Measurements from ENCODE around the gene TPX2.
"Not testable (repeated sequence)": the region's sequence is repeated elsewhere in the genome, so short reads cannot be mapped to it uniquely, and the experiment has no call there.

The TPX2 gene

GRCh38 chr20:31820228-31820627, 81.1 kb downstream of the TPX2 start:
- H3K4me1 Mint-ChIP-seq: no peaks in the 10 kb centered on the region
- ATAC-seq: no peak

GRCh38 chr20:31821427-31821826, 82.3 kb downstream of the TPX2 start:
- Mint-ChIP-seq H3K27ac (no peak overlapping the region), H3K9me3 (no peaks in the 10 kb centered on the region), H3K36me3 (ENCODE audit: low read depth) (no peaks in the 10 kb centered on the region), H3K4me3 (no peak overlapping the region), H3K4me1 (no peaks in the 10 kb centered on the region), H3K27me3 (peaks cover 4% of the 10 kb centered on the region)
- DNase-seq (no peak), ATAC-seq (no peak)

More at GRCh38 chr20:31820228-31820627, 81.1 kb downstream of the TPX2 start:
- no peak overlapping the region for H3K27ac Mint-ChIP-seq
- H3K36me3 Mint-ChIP-seq (ENCODE audit: low read depth): no peaks in the 10 kb centered on the region
- no peak for DNase-seq
- peaks cover 4% of the 10 kb centered on the region for H3K27me3 Mint-ChIP-seq
- no peaks in the 10 kb centered on the region for H3K9me3 Mint-ChIP-seq
- H3K4me3 Mint-ChIP-seq: no peak overlapping the region

DNA sequence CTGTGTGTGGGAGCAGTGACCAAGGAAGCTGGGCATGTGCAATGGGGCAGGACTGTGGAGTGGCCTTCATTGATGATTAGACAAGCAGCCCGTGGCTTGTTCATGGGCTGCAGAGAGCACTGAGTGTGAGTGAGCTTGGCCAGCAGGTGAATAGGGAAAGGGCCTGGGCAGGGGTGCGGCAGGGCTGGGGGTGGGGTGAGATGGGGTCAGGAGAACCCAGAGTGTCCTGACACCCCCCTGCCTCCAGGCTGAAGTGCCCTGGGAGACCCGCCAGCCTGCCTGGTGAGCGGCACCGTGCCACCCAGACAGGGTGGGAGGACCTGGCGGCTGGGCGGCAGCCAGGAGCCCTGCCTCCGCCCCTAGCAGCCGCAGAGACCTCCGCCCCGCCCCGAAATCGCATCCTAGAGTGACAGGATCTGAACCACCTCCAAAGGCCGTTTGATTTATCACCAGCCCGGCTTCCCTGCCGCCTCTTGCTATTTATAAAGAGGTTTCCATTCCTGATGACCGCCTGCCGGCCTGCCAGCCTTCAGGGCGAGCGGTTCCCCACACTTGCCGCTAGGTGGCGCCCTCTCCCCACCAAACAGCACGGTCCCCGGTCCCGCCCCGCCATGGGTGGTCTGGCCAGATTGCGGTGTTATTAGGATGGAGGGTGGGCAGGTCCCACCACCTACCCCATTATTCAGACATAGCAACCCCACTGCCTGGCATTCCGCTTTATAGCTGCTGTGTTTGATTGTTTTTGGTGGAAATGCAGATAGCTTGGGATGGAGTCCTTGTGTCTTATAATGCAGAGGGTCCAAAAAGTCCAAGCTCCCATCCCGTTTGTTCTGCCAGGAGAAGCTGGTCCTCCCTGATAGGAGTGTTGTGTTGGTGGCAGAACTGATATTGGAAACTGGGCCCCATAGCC, 83.6 kb downstream of the TPX2 start:
- Mint-ChIP-seq H3K4me1 (no peaks in the 10 kb centered on the region), H3K36me3 (ENCODE audit: low read depth) (no peaks in the 10 kb centered on the region), H3K4me3 (no peak overlapping the region), H3K27me3 (peaks cover 4% of the 10 kb centered on the region), H3K27ac (no peak overlapping the region), H3K9me3 (no peaks in the 10 kb centered on the region)
- ATAC-seq (peak; percentile 76), DNase-seq (peak; percentile 83)

DNA sequence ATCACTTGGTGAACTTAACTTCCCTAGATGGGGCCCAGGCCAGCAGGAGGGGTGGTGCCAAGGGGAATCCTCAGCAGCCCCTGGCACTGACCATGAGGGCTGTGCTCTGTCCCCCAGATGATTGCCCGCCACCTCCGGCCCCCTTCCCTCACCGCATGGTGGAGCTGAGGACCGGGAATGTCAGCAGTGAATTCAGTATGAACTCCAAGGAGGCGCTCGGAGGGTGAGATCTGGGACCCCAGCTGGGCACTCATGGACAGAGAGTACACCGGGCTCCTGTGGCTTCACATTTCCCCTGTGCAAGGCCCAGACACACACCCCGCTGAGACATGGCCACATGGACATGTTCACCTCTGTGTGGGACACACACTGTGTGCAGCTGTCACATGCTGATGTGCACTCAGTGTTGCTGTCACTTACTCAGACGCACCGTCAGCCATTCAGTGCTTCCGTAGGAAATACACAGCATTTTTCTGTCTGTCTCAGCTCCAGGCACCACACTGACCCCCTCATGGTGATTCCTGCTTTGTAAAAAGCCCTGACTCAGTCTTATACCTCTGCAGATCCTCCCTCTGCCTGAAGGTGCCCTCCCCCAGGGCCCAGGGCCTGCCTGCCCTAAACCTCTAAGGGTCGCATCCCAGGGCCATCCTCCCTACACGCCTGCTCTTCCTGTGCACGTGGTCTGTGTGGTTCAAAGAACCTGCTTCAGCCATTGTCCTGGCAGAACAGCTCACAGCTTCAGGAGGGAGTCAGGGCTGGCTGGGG, 84.5 kb downstream of the TPX2 start:
- ATAC-seq (no peak), DNase-seq (no peak)

GRCh38 chr20:31824125-31824485, 85.0 kb downstream of the TPX2 start:
- H3K27ac Mint-ChIP-seq: no peak overlapping the region
- no peaks in the 10 kb centered on the region for H3K9me3 Mint-ChIP-seq
- H3K36me3 Mint-ChIP-seq (ENCODE audit: low read depth): no peaks in the 10 kb centered on the region
- no peak for ATAC-seq
- H3K4me3 Mint-ChIP-seq: no peak overlapping the region
- DNase-seq: no peak
- H3K27me3 Mint-ChIP-seq: peaks cover 4% of the 10 kb centered on the region
- no peaks in the 10 kb centered on the region for H3K4me1 Mint-ChIP-seq

More for the DNA sequence above, 84.5 kb downstream of the TPX2 start:
- H3K27ac Mint-ChIP-seq: no peak overlapping the region
- no peaks in the 10 kb centered on the region for H3K36me3 Mint-ChIP-seq (ENCODE audit: low read depth)
- H3K4me3 Mint-ChIP-seq: no peak overlapping the region
- H3K27me3 Mint-ChIP-seq: peaks cover 4% of the 10 kb centered on the region
- no peaks in the 10 kb centered on the region for H3K9me3 Mint-ChIP-seq
- H3K4me1 Mint-ChIP-seq: no peaks in the 10 kb centered on the region

GRCh38 chr20:31824554-31825313, 85.6 kb downstream of the TPX2 start:
- Mint-ChIP-seq H3K27ac (no peak overlapping the region), H3K27me3 (peaks cover 4% of the 10 kb centered on the region)

DNA sequence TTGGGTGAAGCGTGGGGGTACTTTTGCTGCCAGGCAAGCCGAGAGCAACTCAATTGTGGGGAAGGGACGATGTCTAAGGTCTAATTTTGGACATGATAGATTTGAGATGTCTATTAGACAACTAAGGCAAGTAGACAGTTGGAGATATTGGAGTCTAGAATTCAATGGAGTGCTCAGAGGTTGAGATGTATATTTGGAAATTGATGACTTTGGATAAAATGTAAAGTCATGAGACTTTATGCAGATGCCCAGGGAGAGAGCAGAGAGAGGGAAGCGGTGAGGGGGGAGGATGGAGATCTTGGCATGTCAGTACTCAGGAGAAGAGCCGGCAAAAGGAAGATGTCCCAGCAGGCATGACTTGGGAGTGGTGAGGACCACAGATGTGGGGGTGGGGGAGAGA, 87.0 kb downstream of the TPX2 start:
- ATAC-seq (no peak), DNase-seq (no peak)
- Mint-ChIP-seq H3K4me3 (no peak overlapping the region), H3K36me3 (ENCODE audit: low read depth) (no peaks in the 10 kb centered on the region), H3K9me3 (no peaks in the 10 kb centered on the region), H3K27ac (no peak overlapping the region), H3K27me3 (peaks cover 4% of the 10 kb centered on the region), H3K4me1 (no peaks in the 10 kb centered on the region)

More at GRCh38 chr20:31824554-31825313, 85.6 kb downstream of the TPX2 start:
- DNase-seq (no peak), ATAC-seq (no peak)
- Mint-ChIP-seq H3K36me3 (ENCODE audit: low read depth) (no peaks in the 10 kb centered on the region), H3K4me3 (no peak overlapping the region), H3K9me3 (no peaks in the 10 kb centered on the region), H3K4me1 (no peaks in the 10 kb centered on the region)

DNA sequence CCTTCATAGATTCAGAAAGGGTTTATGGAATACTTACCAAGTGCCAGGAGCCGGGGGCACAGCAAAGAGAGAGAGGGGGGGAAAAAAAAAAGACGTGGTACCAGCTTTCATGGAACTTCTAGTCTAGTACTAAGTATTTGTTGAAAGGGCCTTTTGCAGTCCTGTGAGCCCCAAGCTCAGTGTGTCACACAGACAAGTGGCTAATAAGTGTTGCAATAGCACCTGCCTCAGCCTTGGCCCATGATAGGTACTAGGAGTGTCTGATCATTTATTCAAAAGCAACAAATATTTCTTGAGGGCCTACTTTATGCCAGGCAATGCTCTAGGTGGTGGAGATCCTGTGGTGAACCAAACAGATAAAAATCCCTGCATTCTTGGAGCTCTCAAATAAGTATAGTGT, 88.0 kb downstream of the TPX2 start:
- no peaks in the 10 kb centered on the region for H3K36me3 Mint-ChIP-seq (ENCODE audit: low read depth)
- H3K4me3 Mint-ChIP-seq: no peak overlapping the region
- no peaks in the 10 kb centered on the region for H3K4me1 Mint-ChIP-seq
- H3K27me3 Mint-ChIP-seq: peaks cover 3% of the 10 kb centered on the region
- no peaks in the 10 kb centered on the region for H3K9me3 Mint-ChIP-seq
- no peak for DNase-seq
- no peak for ATAC-seq
- H3K27ac Mint-ChIP-seq: no peak overlapping the region

- not testable (repeated sequence) for H3K9me3 Mint-ChIP-seq; DNase-seq; H3K27me3 Mint-ChIP-seq; H3K4me1 Mint-ChIP-seq; H3K36me3 Mint-ChIP-seq (ENCODE audit: low read depth); ATAC-seq; H3K4me3 Mint-ChIP-seq; H3K27ac Mint-ChIP-seq
Observed at GRCh38 chr20:31828016-31828415, 88.9 kb downstream of the TPX2 start.

GRCh38 chr20:31829731-31830130, 90.6 kb downstream of the TPX2 start:
- Mint-ChIP-seq H3K27ac (no peak overlapping the region), H3K4me3 (no peak overlapping the region), H3K27me3 (no peaks in the 10 kb centered on the region), H3K4me1 (no peaks in the 10 kb centered on the region), H3K9me3 (no peaks in the 10 kb centered on the region), H3K36me3 (ENCODE audit: low read depth) (no peaks in the 10 kb centered on the region)
- DNase-seq: no peak
- no peak for ATAC-seq

DNA sequence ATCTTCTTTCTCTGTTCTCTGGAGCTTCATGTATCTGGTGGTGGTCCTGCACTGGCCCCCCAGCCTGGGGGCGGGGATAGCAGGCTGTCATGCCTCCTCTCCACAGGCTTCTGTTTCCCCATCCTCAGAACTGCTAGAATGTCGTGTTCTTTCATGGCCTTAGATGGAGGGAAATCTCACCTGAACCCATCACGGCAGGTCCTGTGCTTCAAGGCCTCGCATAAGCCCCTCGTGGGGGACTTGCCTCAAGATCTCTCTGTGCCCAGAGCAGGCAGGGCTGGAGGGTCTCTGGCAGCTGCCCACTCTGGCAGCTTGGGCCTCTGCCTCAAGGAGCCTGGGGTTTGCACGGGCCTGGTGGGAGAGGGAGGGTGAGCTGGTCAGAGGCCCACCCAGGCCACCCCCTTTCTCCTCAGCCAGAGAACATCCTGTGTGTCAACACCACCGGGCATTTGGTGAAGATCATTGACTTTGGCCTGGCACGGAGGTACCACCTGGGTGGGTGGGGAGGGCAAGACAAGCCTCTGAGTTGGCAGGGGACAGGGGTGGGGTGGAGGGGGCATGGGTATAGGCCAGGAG, 91.4 kb downstream of the TPX2 start:
- H3K27me3 Mint-ChIP-seq: no peaks in the 10 kb centered on the region
- H3K9me3 Mint-ChIP-seq: no peaks in the 10 kb centered on the region
- H3K27ac Mint-ChIP-seq: no peak overlapping the region
- H3K4me3 Mint-ChIP-seq: no peak overlapping the region
- H3K4me1 Mint-ChIP-seq: no peaks in the 10 kb centered on the region
- no peak for DNase-seq
- ATAC-seq: no peak
- no peaks in the 10 kb centered on the region for H3K36me3 Mint-ChIP-seq (ENCODE audit: low read depth)

DNA sequence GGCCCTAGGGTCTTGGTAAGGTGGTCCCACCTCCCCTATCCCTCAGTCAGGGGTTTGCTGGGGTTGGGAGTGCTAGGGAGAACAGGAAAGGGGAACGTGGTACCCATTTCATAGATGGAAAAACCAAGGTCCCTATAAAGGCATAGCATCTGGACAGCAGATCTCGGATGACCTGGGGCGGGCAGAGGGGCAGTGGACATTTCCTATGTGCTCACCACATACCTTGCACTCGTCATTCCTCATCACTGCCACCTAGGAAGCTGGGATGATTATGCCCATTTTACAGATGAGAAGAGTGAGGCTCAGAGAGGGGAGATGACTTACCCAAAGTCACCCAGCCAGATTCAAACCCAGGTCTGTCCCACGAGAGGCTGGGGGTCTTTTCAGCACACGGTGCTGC, 92.1 kb downstream of the TPX2 start:
- H3K4me1 Mint-ChIP-seq: peaks cover 4% of the 10 kb centered on the region
- no peak overlapping the region for H3K4me3 Mint-ChIP-seq
- ATAC-seq (no peak), DNase-seq (no peak)
- H3K27ac Mint-ChIP-seq: no peak overlapping the region
- H3K27me3 Mint-ChIP-seq: no peaks in the 10 kb centered on the region
- H3K9me3 Mint-ChIP-seq: no peaks in the 10 kb centered on the region
- no peaks in the 10 kb centered on the region for H3K36me3 Mint-ChIP-seq (ENCODE audit: low read depth)

- H3K4me1 Mint-ChIP-seq: peaks cover 7% of the 10 kb centered on the region
- H3K27me3 Mint-ChIP-seq: no peaks in the 10 kb centered on the region
- DNase-seq: no peak
- H3K4me3 Mint-ChIP-seq: no peak overlapping the region
- H3K36me3 Mint-ChIP-seq (ENCODE audit: low read depth): no peaks in the 10 kb centered on the region
- H3K27ac Mint-ChIP-seq: no peak overlapping the region
- H3K9me3 Mint-ChIP-seq: no peaks in the 10 kb centered on the region
- ATAC-seq: no peak
Observed at GRCh38 chr20:31831771-31832306, 92.7 kb downstream of the TPX2 start.
